Ishikawa (cell line): ENCODE data around the gene G6PD.
"Not testable (repeated sequence)": the region's sequence is repeated elsewhere in the genome, so short reads cannot be mapped to it uniquely, and the experiment has no call there.

Experiments
- CREB1 ChIP-seq: IDR thresholded peaks from 2 replicates; pipeline ENCODE4 v1.6.1; 2012; ENCODE audit warnings: low read depth
- EP300 ChIP-seq: IDR thresholded peaks from 2 replicates; pipeline ENCODE4 v1.6.1; 2012; ENCODE audit warnings: borderline replicate concordance
- NFIC ChIP-seq: IDR thresholded peaks from 2 replicates; pipeline ENCODE4 v1.6.1; 2012
- RAD21 ChIP-seq: IDR thresholded peaks from 2 replicates; pipeline ENCODE4 v1.6.1; 2012; ENCODE audit warnings: low read depth
- REST ChIP-seq: IDR thresholded peaks from 2 replicates; pipeline ENCODE4 v1.6.1; 2012; ENCODE audit warnings: low read depth, mild to moderate bottlenecking
- TAF1 ChIP-seq: IDR thresholded peaks from 2 replicates; pipeline ENCODE4 v1.6.1; 2012; ENCODE audit warnings: low read depth, mild to moderate bottlenecking
- TEAD4 ChIP-seq: IDR thresholded peaks from 2 replicates; pipeline ENCODE4 v1.6.1; 2012
- ZBTB7A ChIP-seq: IDR thresholded peaks from 2 replicates; pipeline ENCODE4 v1.6.1; 2012; ENCODE audit warnings: low read depth
- TF ChIP-seq, protein P1 (sequence below): IDR thresholded peaks from 2 replicates; pipeline ENCODE4 v1.6.1; 2012
- TF ChIP-seq, protein P2 (sequence below): IDR thresholded peaks from 2 replicates; pipeline ENCODE4 v1.6.1; 2012

- TF ChIP-seq TEAD4, NFIC, EP300, ZBTB7A, CREB1, RAD21, TAF1, REST: not testable (repeated sequence)
- TF ChIP-seq, protein P1, sequence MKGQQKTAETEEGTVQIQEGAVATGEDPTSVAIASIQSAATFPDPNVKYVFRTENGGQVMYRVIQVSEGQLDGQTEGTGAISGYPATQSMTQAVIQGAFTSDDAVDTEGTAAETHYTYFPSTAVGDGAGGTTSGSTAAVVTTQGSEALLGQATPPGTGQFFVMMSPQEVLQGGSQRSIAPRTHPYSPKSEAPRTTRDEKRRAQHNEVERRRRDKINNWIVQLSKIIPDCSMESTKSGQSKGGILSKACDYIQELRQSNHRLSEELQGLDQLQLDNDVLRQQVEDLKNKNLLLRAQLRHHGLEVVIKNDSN: not testable (repeated sequence)
- TF ChIP-seq, protein P2, sequence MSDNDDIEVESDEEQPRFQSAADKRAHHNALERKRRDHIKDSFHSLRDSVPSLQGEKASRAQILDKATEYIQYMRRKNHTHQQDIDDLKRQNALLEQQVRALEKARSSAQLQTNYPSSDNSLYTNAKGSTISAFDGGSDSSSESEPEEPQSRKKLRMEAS: not testable (repeated sequence)
These were observed 38.0 kb upstream of the G6PD start, which contains the start of gene CTAG1A for GRCh38 chrX:154584585-154585183.
